ENCODE results near the gene SULT1C3.

- TF ChIP-seq CTCF (IDR thresholded peaks at IDR 0.05; ENCODE audit: low read depth, low read length, missing input control) (no peak), TAF1 (conservative IDR thresholded peaks at IDR 0.05) (no peak)
These were observed 46.5 kb upstream of the SULT1C3 start for GRCh38 chr2:108193251-108193650.

All from liver (tissue), 3 donors.